Esophagus squamous epithelium (tissue), 5 donors: Measurements from ENCODE around the gene OR1F1. TPM values are rescaled to one million over a fixed set of nuclear protein-coding genes. Genes with fewer than 3 reads are reported as not detected.

Experiments used
- DNase-seq: peaks from one replicate; lab custom pipeline; 2025; lab: John Stamatoyannopoulos, UW
- H3K27ac ChIP-seq, 4 donors: fragments of 200-600 bp; sonication (generic); one replicate each; pipeline ENCODE4 v1.5.1; 2016 to 2019; ENCODE audit warnings: mild to moderate bottlenecking in 1 of 4
- H3K27me3 ChIP-seq, 4 donors: fragments of 200-600 bp; sonication (generic); 1 replicate in 3 of 4; 2 replicates in 1 of 4; pipeline versions ENCODE4 v1.5.1 to v1.6.0; 2017 to 2021; ENCODE audit warnings: antibody characterized with exemption in 1 of 4
- H3K36me3 ChIP-seq, 3 donors: fragments of 200-600 bp; sonication (generic); one replicate each; pipeline ENCODE4 v1.5.1; 2016 to 2019
- H3K4me1 ChIP-seq, 3 donors: fragments of 200-600 bp; sonication (generic); one replicate each; pipeline ENCODE4 v1.5.1; 2017 to 2019
- H3K4me3 ChIP-seq, 4 donors: fragments of 200-600 bp; sonication (generic); 1 replicate in 3 of 4; 2 replicates in 1 of 4; pipeline ENCODE4 v1.5.1; 2016 to 2019; ENCODE audit warnings: mild to moderate bottlenecking in 2 of 4, moderate library complexity in 1 of 4
- H3K9me3 ChIP-seq, 3 donors: fragments of 200-600 bp; sonication (generic); one replicate each; pipeline ENCODE4 v1.5.1; 2016 to 2019
- CTCF ChIP-seq, 6 experiments: fragments of 450-650 bp in 4 of 6; fragments of 200-600 bp in 2 of 6; sonication (generic) in 2 of 6; IDR thresholded peaks; one replicate each; pipeline ENCODE4 v1.5.1; 2016 to 2019; ENCODE audit warnings: antibody characterized with exemption in 6 of 6, mild to moderate bottlenecking in 4 of 6, moderate library complexity in 4 of 6
- POLR2A ChIP-seq, 4 donors: fragments of 450-650 bp; IDR thresholded peaks; one replicate each; pipeline ENCODE4 v1.6.1; 2017; ENCODE audit warnings: antibody characterized with exemption in 4 of 4, mild to moderate bottlenecking in 4 of 4, moderate library complexity in 3 of 4
- WGBS, 2 donors: methylation state at CpG; one replicate each; pipeline ENCODE4 v1.1.5; 2018; 5-methylcytosine and 5-hydroxymethylcytosine counted together
- intact Hi-C: fragments of 100-400 bp; cut with DNase I; formaldehyde crosslinking; loops from one replicate; pipeline ENCODE4 v1.15.0; 2022
- total RNA-seq, 4 donors: library from RNA; depleted of rRNA; stranded (reverse); fragments of >200 nt; gene quantifications; one replicate each; pipeline ENCODE4 v1.1.0, GENCODE V29; 2016
- donor health status: DM: yes; HTN: yes; CAD: no.

Gene OR1F1
- total RNA-seq, 4 donors from 2014 or later, result not detected

GRCh38 chr16:3171181-3171854 is 16.7 kb upstream of the OR1F1 start:
- intact Hi-C loops, result no loop called here
- 37 to 47% methylated on average over 13 to 23 of the region's 35 CpGs for WGBS, 2 donors
- Histone ChIP-seq H3K4me1 (peaks cover 28 to 78% (median 45%) of the 10 kb centered on the region in 3 donors), H3K36me3 (no peaks in the 10 kb centered on the region), H3K9me3 (no peaks in the 10 kb centered on the region), H3K27me3 (peaks cover 17 to 92% (median 56%) of the 10 kb centered on the region in 4 donors), H3K27ac (no peak overlapping the region), H3K4me3 (peak overlapping the region in 3 of 4 donors; percentile 2 to 51 (median 22))
- DNase-seq, result no peak
- TF ChIP-seq CTCF (IDR thresholded peaks at IDR 0.05) (no peak), POLR2A (IDR thresholded peaks at IDR 0.05) (no peak)

DNA sequence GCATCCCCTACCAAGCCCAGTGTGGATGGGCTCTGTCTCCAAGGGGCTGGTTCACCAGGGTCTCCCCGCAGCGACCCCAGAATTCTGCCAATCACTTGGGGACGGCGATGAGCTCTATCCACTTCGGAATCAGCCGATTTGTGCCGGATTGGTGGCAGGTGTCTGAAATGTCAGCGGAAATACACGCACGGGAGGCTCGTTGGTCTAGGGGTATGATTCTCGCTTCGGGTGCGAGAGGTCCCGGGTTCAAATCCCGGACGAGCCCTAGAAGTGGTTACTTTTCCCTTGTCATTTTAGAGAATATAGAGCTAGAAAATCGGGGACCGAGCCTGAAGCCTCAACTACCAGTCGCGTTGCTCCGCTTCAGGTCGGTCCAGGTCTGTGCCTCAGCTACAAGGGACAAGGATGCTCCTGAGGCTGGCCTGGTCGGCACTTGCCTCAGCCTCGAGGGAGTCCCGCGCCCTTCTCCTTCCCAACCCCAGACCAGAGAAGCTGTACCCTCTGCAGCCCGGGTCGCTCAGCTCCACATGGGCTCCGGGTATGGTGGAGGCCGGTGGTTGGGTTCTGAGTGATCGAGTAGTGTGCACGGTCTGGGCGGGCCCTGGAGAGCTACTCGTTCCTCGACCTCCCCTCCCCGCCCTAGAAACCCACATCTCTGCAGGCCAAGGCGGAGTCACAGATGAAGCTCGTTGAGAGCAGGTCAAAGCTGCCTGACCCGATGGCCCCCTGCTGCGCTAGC is 16.0 kb upstream of the OR1F1 start:
- Histone ChIP-seq H3K4me3 (peak overlapping the region in 1 of 4 donors; percentile 51), H3K4me1 (peaks cover 23 to 71% (median 44%) of the 10 kb centered on the region in 3 donors), H3K36me3 (no peaks in the 10 kb centered on the region), H3K9me3 (no peaks in the 10 kb centered on the region), H3K27ac (no peak overlapping the region), H3K27me3 (peaks cover 17 to 99% (median 59%) of the 10 kb centered on the region in 4 donors)
- WGBS, 2 donors, result 24 to 30% methylated on average over 21 to 28 of the region's 41 CpGs
- DNase-seq, result no peak
- TF ChIP-seq POLR2A (IDR thresholded peaks at IDR 0.05) (no peak), CTCF (IDR thresholded peaks at IDR 0.05) (no peak)
- intact Hi-C loops, result no loop called here

- Histone ChIP-seq H3K4me3 (peak overlapping the region in 1 of 4 donors; percentile 47), H3K9me3 (no peaks in the 10 kb centered on the region), H3K4me1 (peaks cover 20 to 51% (median 33%) of the 10 kb centered on the region in 3 donors), H3K27ac (no peak overlapping the region), H3K36me3 (no peaks in the 10 kb centered on the region), H3K27me3 (peaks cover 17 to 100% (median 58%) of the 10 kb centered on the region in 4 donors)
- intact Hi-C loops, result no loop called here
- TF ChIP-seq CTCF (IDR thresholded peaks at IDR 0.05), result no peak
- TF ChIP-seq POLR2A (IDR thresholded peaks at IDR 0.05), result no peak
- no peak for DNase-seq
- WGBS, 2 donors, result 6 to 8% methylated on average over 21 of the region's 24 CpGs
These were observed 13.9 kb upstream of the OR1F1 start for GRCh38 chr16:3173892-3174617.

- Histone ChIP-seq H3K9me3 (no peaks in the 10 kb centered on the region), H3K4me3 (peak overlapping the region in 1 of 4 donors; percentile 15), H3K27ac (no peak overlapping the region), H3K36me3 (no peaks in the 10 kb centered on the region), H3K27me3 (peaks cover 21 to 100% (median 58%) of the 10 kb centered on the region in 4 donors), H3K4me1 (peaks cover 20 to 49% (median 33%) of the 10 kb centered on the region in 3 donors)
- TF ChIP-seq CTCF (IDR thresholded peaks at IDR 0.05), result no peak
- no peak for TF ChIP-seq POLR2A (IDR thresholded peaks at IDR 0.05)
- no peak for DNase-seq
- 32 to 33% methylated on average over 11 to 15 of the region's 28 CpGs for WGBS, 2 donors
- intact Hi-C loops, result no loop called here
These were observed 13.3 kb upstream of the OR1F1 start for GRCh38 chr16:3174618-3175148.
